GM21786 (cell line): ENCODE results near the gene PHOSPHO1.
"Not testable (repeated sequence)": the region's sequence is repeated elsewhere in the genome, so short reads cannot be mapped to it uniquely, and the experiment has no call there.

ENCODE experiments used
- ATAC-seq: cut with Tn5 transposase; IDR thresholded peaks from one replicate; pipeline ENCODE4 v1.9.1; 2021; ENCODE audit not compliant: unreplicated experiment

Gene PHOSPHO1, protein sequence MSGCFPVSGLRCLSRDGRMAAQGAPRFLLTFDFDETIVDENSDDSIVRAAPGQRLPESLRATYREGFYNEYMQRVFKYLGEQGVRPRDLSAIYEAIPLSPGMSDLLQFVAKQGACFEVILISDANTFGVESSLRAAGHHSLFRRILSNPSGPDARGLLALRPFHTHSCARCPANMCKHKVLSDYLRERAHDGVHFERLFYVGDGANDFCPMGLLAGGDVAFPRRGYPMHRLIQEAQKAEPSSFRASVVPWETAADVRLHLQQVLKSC

DNA sequence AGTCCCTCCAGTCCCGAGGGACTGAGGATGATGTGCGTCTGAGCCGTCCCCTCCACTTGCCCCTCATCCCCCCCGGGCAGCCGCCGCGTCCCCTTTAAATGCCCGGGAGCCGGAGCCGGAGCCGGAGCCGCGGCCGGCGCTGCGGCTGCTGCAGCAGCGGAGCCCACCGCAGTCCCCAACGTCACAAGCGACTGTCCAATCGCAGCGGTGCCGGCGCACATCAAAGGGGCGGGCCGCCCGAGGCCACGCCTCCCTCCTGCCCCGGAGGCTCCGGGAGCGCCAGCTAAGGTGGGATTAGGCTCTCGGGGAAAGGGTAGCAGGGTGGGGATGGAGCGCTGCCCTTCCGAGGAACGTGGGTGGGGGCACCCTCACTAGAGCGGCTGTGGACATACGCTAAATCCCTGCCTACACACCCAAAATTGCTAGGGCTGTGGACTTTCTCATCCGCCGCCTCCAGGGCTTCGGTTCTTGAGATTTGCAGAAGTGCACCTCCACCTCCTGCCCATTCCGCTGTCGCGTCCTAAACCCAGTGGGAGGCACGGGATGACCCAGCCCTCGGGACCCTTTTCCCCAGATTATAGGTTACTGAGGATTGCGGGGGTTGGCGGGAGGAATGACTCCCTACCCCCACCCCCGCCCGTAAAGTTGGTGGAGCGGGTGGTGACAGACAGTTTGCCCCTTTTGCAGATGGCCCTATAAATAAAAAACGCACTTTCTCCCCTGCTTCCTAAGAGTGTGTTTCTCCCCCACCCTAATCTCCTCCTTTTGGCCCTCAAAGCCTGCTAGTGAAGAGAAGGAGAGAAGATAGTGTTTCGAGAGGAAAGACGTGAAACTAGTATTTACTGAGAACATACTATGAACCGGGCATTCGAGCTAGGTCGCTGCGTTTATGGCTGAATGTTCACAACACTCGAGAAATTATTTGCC lies at the start of gene PHOSPHO1:
TSS of gene PHOSPHO1 (minus strand) at position 152 of the 927 bp plus-strand sequence. CDS start 4,096 bp downstream, outside the sequence.
- no peak for ATAC-seq

DNA sequence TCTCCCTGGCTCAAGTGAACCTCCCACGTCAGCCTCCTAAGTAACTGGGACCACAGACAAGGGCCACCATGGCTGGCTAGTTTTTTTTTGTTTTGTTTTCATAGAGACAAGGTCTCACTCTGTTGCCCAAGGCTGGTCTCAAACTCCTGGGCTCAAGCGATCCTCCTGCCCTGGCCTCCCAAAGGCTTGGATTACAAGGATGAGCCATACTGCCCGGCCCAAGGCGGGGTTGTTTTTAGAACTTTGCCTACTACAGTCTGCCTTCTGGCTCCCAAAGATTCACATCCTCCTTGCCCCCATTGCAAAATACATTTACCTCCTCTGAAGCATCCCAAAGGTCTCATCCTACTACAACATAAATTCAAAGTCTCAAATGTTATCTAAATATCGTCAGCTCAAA lies 49.5 kb upstream of the PHOSPHO1 start:
- ATAC-seq, result no peak

DNA sequence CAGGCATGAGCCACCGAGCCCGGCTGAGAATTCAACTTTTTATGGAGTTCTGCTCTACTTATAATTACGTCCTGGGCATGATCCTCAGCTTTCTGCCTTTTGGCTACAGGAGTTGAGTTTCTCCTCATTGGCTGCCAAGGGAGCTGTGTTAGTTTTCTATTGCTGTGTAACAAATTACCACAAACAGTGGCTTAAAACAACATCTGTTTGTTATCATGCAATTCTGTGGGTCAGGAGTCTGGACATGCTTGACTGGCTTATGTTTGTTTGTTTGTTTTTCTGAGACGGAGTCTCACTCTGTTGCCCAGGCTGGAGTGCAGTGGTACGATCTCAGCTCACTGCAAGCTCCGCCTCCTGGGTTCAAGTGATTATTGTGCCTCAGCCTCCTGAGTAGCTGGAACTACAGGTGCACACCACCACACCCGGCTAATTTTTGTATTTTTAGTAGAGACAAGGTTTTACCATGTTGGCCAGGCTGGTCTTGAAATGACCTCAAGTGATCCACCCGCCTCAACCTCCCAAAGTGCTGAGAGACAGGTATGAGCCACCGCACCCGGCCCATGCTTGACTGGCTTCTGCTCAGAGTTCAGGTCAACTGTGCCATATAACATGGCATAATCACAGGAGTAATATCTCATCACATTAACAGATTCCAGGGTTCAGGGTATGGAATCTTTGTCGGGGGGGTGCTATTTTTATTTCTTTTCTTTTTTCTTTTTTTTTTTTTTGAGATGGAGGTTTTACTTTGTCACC lies 48.9 kb upstream of the PHOSPHO1 start:
- ATAC-seq, result not testable (repeated sequence)

DNA sequence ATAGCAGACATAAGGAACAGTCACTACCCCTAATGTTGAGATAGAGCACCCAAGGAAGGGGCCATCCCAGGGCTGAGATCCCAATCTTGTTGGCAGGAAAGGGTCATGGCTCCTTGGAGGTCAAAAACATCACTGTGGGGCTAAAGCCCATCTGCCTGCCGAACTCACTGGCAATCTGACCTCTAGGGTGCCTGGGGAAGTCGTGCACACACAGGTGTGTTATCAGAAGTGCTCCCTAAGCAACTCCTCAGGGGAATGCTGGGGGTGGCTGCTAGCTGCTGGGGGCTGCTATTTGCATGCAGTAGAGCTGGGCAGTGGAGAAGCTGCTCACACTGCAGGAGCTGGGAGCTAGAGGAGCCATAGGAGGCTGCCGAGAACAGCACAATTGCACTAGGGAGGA lies 47.5 kb upstream of the PHOSPHO1 start:
- ATAC-seq, result no peak

DNA sequence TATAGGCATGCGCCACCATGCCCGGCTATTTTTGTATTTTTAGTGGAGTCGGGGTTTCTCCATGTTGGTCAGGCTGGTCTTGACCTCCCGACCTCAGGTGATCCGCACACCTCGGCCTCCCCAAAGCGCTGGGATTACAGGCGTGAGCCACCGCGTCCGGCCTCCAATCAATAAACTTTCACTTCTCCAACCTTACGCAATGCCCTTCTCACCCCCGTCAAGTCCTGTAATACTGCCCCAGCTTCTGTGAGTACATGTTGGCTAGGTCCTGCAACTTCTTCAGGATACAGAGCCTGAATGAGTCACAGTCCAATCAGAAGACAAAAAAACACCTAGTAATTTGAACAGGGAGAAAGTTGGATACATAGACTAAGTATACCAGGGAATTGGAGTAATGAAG lies 47.1 kb upstream of the PHOSPHO1 start:
- ATAC-seq, result no peak

DNA sequence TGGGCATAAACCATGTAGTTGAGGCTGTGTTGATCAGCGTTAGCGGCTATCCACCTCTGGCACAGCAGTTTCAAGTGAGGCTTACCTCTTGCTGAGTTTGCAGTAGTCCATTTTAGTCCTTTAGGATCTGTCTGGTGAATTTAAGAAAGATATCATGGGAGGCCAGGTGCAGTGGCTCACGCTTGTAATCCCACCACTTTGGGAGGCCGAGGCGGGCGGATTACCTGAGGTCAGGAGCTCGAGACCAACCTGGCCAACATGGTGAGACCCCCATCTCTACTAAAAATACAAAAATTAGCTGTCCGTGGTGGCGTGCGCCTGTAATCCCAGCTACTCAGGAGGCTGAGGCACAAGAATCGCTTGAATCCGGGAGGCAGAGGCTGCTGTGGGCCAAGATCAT lies 45.4 kb upstream of the PHOSPHO1 start:
- ATAC-seq, result not testable (repeated sequence)

DNA sequence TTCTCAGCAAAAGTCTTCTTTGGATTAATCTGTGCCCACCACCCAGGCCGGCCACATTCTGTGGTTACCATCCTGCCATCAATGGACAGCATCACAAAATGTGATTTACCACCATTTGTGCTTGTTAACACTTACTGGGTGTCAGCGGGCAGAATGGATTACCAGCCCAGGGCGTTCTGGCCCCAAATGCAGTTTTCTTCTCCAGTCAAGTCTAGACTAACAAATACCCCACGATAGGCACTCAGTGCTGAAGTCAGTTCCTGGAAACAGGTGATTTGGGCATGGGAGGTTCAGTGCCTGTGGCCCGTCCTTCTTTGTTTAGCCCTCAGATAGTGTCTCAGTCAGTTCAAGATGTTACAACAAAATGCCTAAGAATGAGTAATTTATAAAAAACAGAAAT lies 38.8 kb upstream of the PHOSPHO1 start:
- ATAC-seq, result no peak

DNA sequence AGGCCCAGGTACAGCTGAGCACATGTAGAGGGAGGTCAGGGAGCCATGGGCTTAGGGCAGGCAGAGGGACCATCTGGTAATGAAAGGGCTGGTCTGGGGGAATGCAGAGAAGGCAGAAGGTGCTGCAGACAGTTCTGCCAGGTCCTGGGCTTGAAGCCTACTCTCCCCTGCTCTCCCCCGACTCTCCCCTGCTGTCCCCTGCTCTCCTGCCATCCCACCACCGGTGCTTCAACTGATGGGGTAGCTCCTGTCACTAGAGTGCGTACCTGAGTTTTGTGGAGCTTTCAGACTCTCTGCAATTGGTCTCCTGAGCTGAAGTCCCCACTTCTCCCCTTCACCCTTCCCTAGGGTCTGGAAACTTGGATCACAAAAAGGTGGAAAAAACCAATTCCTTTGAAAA lies 37.3 kb upstream of the PHOSPHO1 start:
- no peak for ATAC-seq

DNA sequence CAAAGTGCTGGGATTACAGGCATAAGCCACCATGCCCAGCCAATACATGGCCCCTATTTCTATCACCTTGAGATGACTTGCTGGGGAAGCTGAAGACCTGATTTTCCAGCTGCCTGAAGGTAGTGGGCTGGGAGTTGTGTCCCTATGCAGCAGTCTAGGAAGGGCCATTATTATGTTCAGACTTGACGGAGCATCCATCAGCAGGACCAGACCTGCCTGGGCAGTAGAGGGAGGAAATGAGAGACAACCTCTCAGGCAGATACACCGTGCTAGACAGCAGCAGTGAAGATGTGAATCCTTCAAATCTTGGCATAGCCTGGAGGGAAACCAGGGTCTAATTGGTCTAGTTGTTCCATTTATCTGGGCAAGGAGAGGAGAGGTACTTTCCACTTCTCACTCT lies 35.6 kb upstream of the PHOSPHO1 start:
- no peak for ATAC-seq

DNA sequence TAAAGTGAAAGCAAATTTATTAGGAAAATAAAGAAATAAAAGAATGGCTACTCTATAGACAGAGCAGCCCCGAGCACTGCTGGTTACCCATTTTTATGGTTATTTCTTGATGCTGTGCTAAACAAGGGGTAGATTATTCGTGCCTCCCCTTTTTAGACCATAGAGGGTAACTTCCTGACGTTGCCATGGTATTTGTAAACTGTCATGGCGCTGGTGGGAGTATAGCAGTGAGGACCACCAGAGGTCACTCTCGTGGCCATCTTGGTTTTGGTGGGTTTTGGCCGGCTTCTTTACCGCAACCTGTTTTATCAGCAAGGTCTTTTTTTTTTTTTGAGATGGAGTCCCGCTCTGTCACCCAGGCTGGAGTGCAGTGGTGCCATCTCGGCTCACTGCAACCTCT lies 31.0 kb upstream of the PHOSPHO1 start:
- not testable (repeated sequence) for ATAC-seq

DNA sequence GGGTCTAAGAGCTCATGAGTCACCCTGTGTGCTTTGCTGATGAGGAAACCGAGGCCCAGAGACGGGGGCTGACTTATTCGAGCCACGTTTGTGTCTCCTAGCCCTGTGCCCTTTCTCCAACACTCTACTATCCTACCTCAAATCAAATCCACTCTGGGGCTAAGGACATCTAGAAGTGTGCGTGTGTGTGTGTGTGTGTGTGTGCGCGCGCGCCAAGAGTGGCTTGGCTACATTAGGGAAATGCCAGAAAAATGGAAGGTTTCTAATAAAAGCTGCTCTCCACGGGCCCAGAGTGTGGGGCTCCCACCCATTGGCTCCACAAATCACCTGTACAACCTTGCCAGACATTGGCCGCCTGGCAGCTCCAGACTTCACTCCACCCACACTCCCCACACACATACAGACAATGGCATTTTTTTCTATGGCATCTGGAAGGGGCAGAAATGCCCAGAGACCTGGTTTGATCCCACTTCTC lies 30.3 kb upstream of the PHOSPHO1 start:
- no peak for ATAC-seq

DNA sequence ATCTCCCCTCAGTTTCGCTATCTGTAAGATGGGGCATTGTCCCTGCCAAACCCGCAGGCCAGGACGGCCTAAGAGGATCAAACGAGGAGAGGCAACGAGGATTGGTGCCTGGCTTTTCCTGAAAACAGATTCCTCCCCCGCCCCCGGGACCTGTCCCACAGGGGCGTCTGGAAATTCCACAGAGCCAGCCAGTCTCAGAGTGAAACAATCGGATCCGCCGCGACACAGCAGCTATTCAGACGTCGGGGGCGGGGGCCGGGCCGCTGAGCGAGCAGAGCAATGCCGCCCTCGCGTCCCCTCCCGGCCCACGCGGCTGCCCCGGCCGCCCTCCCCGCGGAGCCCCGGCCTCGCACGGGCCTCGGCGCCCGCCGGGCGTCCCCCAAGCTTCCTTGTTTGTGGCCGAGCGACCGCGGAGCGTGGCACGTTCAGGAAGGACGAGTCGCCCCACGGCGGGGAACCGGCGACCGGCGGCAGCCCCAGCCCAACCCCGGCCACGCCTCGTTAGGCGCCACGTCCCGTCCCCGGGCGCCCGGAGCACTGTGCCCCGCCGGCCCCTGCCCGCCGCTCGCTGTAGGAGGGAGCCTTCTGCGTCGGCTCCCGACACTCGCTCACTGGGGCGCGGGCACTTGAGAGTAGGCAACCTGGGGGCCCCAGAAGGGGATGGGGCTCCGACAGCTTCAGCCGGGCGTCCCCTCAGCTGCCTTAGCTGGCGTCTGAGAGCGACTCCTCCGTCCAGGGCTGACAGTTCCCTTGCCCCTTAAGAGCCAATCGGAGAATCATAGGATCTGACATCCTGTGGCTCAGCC lies 29.6 kb upstream of the PHOSPHO1 start:
- no peak for ATAC-seq

DNA sequence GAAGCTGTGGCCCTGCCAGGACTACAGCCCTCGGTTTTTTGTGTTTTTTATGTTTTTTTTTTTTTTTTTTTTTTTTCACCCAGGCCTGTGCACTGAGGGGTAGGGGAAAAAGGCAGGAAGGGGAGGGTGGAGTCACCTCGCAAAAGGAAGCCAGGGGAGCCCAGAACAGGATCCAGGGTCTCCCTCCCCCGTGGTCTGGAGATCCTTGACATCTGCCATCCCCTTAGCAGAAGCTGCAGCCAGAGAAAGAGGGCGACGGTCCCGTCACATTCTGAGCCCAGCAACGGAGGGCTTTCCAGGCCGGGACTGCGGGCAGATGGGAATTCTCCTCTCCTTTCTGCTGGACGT lies 29.1 kb upstream of the PHOSPHO1 start:
- ATAC-seq, result no peak

DNA sequence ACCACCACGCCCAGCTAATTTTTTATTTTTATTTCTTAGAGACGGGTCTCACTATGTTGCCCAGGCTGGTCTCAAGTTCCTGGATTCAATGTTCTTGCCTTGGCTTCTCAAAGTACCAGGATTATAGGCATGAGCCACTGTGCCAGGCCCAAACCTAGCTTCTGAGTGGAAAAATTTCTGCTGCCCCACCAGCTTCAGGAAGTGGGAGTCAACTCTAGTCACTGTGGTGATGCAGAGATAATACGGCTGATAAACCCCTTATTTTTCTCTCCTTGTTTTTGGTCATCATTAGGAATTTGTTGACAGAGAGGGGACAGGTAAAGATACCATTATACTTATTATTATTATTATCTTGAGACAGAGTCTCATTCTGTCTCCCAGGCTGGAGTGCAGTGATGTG lies 27.8 kb upstream of the PHOSPHO1 start:
- ATAC-seq, result no peak

DNA sequence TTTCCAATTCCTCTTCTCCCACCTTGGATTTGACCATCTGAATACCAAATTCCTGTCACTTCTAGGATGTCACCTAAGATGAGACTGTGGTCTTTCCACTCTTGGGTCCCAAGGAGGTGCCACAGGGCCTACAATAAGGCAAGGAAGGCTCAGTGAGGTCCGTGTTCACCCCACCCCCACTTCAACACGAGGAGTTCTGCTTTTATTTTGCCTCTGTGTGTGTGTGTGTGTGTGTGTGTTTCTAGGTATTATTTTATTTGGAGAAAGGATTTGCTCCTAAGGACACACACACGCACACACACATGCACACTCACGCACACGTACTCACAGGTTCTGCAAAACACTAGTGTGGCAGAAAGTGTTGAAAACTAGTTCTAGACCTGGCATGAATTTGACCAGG lies 24.5 kb upstream of the PHOSPHO1 start:
- ATAC-seq, result no peak

DNA sequence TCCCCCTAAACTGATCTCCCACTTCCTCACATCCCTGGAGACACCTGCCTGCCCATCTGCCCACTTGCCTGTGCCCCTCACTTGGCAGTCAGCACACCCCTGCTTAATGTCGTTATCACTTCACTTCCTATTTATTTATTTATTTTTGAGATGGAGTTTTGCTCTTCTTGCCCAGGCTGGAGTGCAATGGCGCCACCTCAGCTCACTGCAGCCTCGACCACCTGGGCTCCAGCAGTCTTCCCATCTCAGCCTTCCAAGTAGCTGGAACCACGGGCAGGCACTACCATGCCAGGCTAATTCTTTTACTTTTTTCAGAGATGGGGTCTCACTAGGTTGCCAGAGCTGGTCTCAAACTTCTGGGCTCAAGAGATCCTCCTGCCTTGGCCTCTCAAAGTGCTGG lies 23.5 kb upstream of the PHOSPHO1 start:
- ATAC-seq, result no peak

DNA sequence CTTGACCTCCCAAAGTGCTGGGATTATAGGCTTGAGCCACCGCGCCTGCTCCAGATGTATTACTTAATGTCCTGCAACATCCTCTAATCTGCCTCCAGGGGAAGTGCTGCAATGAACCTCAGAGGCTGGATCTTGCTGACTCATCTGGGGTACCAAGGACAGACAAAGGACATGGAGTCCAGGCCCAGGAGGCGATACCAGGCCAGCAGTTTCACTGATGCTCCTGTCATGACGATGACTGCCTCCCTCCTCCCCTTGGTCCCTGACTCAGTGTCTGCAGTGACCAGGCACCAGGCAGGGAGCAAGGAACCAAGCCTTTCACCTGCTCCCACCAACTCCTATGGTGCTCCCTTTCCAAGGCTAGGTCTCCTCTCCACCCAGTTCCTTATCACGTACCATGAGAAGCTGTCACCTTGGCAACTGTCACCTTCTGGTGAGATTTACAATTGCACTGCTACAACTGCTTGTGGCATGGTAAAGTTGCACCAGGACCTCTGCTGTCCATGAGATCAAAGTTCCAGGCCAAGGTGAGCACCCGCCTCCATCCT lies 21.6 kb upstream of the PHOSPHO1 start:
- no peak for ATAC-seq

DNA sequence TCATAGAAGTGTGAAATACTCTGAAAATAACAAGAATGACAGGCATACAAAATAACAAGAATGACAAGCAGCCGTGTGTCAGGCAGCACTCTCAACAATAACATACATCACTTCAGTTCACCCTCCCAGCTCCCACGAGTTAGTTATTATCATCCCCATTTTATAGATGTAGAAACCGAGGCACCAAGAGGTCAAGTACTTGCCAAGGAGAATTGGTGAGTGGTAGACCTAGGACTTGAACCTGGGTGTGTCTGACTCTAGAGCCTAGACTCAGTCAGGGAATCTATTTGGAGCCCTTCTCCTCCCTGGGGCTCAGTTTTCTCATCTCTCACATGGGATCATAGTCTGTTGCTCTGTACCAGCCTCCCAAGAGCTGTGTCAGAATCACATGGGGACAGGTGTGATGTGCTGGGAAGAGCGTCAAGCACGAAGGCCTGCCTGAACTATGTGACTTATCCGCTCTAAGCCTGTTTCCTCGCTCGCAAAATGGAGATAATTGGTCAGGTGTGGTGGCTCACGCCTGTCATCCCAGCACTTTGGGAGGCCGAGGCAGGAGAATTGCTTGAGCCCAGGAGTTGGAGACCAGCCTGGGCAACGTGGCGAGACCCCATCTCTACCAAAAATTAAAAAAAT lies 19.4 kb upstream of the PHOSPHO1 start:
- ATAC-seq, result no peak

DNA sequence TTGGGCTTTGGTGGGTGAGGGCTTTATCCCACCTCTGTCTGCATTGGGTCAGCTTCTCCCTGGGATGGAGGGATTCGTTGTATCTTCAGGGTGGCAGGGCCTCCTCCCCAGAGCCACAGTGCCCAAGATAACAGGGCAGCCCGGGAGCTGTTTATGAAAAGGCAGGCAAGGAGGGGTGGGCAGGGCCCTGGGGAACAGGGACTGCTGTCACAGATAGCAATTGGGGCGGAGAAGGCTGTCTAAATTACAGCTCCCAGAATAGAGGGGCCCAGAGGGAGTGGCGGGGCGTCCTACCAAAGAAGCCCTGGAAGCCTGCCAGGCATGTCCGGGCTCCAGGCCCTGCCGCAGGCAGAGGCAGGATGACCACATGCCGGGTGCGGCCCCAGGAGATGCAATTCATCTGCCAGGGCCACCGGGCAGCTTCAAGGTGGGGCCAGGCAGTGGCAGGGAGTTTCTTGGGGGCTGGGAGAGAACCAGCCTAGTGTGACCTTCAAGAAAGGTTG lies 18.8 kb upstream of the PHOSPHO1 start:
- no peak for ATAC-seq

DNA sequence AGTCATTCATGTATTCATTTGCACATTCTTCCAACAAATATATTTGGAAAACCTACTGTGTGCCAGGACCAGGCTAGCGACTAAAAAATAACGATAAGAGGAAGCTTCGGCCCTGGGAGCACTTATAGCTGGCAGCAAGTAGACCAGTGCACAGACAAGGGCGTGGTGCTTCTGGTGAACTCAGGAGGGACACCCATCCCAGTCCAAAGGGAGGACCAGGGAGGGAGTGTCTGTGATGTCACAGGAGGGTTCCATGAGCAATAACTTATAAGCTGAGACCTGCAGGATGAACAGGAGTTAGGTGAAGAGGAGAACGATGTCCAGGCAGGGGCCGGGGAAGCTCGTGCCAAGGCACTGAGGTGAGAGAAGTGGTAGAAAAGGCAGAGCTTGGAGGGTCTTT lies 17.4 kb upstream of the PHOSPHO1 start:
- ATAC-seq, result no peak
